HG02571 (cell line): ENCODE results near the gene STX10.
"Not testable (repeated sequence)": the region's sequence is repeated elsewhere in the genome, so short reads cannot be mapped to it uniquely, and the experiment has no call there.

Experiments
- ATAC-seq: cut with Tn5 transposase; IDR thresholded peaks from one replicate; pipeline ENCODE4 v1.9.1; 2021; ENCODE audit warnings: mild to moderate bottlenecking, moderate library complexity; ENCODE audit not compliant: unreplicated experiment

The STX10 gene, protein sequence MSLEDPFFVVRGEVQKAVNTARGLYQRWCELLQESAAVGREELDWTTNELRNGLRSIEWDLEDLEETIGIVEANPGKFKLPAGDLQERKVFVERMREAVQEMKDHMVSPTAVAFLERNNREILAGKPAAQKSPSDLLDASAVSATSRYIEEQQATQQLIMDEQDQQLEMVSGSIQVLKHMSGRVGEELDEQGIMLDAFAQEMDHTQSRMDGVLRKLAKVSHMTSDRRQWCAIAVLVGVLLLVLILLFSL

DNA sequence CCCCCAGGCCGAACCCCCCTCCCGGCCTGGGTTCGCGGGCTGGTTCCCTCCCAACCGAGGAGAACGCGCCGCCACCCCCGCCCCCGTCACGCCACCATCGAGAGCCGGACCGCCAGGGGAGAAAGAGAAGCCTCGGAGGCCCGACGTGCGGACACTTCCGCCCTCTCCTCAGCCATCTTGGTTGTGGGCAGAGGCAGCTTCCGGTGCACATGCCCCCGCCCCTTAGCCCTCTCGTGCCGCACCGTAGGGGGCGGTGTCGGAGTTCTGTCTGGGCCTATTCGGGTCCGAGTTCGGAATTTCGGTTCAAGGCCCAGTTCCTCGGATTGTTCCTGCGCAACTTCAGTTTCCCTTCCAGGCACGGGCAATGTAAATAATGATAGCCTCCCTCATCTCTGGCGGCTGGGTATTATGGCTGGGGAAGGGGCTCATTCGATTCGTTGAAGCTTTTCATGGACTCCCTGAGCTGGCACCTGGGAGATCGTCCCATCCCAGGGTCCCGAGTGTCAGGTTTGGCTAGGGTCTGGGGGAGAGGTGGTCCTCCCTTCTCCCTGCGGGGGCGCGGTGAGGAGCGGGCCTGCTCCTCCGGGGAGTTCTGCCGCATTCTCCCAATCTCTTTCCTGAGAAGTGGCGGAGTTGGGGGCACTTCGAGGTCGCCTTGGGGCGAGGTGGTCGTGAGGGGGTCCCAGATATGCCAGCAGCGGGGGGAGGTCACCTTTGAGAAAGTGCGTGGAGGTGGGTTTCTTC lies at the start of gene STX10, which contains the start of gene IER2:
Gene STX10 (minus strand): TSS at position 189 of the 744 bp plus-strand sequence. CDS start 202 bp downstream, outside the sequence.
Gene IER2 (plus strand): TSS at position 225 of the 744 bp plus-strand sequence. CDS start 2,776 bp downstream, outside the sequence.
- peak; percentile 38 for ATAC-seq

DNA sequence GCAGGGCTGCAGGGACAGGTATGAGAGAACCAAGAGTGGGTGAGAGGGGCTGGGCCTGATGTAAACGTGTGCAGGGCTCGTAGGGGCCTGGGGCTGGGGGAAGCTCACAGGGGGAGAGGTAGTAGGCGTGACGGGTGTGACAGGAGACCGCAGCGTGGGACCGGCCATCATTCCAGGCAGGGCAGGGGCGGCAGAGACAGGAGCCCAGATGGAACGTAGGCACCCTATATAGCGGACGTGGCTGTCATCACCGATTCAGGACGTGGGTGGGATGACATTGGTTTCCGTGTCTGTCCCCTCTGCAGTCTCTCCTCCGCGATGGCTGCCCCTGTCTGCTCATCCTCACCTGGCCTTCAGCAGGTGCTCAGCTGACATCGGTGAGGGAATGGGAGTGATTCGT lies 48.5 kb upstream of the STX10 start:
- ATAC-seq: no peak

DNA sequence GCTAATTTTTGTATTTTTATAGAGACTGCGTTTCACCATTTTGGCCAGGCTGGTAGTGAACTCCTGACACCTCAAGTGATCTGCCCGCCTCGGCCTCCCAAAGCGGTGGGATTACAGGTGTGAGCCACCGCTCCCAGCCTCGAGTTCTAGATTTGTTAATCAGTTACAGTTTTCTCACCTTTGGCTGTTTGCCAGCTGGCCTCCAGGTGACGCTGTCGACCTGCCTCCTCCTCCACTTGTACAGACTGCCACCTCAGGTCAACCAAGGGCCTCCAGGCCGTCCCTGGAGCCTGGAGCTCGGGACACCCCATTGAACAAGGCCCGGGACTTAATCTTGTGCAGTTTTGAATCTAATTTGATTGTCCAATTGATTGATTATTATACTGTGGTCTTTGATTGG lies 45.5 kb upstream of the STX10 start:
- ATAC-seq: no peak

DNA sequence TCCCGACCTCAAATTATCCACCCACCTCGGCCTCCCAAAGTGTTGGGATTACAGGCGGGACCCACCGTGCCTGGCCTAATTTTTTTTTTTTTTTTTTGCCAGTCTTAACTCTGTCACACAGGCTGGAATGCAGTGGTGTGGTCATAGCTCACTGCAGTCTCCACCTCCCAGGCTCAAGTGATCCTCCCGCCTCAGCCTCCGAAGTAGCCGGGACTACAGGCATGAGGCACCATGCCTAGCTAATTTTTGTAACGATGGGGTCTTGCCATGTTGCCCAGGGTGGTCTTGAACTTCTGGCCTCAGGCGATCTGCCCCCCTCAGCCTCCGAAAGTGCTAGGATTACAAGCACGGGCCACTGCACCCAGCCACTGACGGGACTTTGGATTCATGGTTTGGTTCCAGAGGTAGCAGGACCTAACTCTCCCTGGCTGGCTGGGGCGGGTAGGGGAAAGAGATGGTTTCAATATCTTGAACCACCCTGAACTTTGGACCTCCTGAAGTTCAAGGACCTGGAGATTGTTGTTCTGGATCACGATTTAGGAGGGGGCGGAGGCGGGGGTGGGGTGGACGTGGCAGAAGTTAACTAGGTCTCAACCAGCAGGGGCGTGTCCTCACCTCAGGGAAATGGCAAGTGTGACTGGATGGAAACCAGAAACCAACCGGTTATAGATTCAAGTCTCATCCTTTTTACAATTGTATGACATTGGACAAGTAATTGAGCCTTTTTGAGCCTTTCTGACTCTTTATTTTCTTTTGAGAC lies 40.8 kb upstream of the STX10 start:
- no peak for ATAC-seq

DNA sequence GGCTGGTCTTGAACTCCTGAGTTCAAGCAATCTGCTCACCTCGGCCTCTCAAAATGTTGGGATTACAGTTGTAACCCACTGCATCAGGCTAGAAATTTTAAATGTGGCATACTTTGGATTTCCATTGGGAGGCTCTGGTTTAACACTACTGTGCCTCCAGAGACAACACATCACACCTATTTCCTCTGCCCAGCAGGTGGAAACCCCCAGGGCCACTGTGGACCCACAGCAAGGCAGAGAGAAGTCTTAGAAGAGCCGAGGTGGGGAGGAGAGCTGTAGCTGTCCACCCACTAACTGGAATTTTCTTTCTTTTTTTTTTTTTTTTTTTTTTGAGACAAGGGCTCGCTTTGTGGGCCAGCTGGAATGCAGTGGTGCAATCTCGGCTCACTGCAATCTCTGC lies 39.4 kb upstream of the STX10 start:
- ATAC-seq: no peak

DNA sequence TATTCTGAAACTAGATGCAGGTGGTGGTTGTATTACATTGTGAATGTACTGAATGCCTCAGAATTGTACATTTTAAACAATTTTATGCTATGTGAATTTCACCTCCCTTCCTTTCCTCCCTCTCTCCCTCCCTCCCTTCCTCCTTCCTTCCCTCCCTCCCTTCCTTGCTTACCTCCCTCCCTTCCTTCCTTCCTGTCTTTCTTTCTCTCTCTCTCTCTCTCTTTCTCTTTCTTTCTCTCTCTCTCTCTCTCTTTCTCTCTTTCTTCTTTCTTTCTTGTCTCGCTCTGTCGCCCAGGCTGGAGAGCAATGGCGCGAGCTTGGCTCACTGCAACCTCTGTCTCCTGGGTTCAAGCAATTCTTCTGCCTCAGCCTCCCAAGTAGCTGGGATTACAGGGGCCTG lies 37.2 kb upstream of the STX10 start:
- no peak for ATAC-seq

DNA sequence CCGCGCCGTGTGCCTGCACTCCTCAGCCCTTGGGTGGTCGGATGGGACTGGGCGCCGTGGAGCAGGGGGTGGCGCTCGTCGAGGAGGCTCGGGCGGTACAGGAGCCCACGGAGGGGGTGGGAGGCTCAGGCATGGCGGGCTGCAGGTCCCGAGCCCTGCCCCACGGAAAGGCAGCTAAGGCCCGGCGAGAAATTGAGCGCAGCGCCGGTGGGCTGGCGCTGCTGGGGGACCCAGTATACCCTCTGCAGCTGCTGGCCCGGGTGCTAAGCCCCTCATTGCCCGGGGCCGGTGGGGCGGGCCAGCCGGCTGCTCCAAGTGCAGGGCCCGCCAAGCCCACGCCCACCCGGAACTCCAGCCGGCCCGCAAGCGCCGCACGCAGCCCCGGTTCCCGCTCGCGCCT lies 36.5 kb upstream of the STX10 start:
- ATAC-seq: not testable (repeated sequence)

DNA sequence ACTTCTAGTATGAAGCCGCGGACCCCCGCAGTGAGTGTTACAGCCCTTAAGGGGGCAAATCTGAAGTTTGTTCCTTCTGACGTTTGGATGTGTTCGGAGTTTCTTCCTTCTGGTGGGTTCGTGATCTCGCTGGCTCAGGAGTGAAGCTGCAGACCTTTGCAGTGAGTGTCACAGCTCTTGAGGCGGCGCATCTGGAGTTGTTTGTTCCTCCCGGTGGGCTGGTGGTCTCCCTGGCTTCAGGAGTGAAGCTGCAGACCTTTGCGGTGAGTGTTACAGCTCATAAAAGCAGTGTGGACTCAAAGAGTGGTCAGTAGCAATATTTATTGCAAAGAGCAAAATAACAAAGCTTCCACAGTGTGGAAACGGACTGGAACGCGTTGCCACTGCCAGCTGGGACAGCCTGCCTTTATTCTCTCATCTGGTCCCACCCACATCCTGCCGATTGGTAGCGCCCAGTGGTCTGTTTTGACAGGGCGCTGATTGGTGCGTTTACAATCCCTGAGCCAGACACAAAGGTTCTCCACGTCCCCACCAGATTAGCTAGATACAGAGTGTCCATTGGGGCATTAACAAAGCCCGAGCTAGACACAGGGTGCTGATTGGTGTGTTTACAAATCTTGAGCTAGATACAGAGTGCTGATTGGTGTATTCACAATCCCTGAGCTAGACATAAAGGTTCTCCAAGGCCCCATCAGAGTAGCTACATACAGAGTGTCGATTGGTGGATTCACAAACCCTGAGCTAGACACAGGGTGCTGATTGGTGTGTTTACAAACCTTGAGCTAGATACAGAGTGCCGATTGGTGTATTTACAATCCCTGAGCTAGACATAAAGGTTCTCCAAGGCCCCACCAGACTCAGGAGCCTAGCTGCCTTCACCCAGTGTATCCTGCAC lies 35.8 kb upstream of the STX10 start:
- not testable (repeated sequence) for ATAC-seq

DNA sequence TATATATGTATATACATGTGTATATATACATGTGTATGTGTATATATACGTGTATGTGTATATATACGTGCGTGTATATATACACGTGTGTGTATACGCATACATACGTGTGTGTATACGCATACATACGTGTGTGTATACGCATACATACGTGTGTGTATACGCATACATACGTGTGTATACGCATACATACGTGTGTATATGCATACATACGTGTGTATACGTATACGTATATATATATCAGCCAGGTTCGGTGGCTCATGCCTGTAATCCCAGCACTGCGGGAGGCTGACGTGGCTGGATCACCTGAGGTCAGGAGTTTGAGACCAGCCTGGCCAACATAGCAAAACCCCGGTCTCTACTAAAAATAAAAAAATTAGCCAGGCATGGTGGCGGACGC lies 34.8 kb upstream of the STX10 start:
- ATAC-seq: not testable (repeated sequence)

DNA sequence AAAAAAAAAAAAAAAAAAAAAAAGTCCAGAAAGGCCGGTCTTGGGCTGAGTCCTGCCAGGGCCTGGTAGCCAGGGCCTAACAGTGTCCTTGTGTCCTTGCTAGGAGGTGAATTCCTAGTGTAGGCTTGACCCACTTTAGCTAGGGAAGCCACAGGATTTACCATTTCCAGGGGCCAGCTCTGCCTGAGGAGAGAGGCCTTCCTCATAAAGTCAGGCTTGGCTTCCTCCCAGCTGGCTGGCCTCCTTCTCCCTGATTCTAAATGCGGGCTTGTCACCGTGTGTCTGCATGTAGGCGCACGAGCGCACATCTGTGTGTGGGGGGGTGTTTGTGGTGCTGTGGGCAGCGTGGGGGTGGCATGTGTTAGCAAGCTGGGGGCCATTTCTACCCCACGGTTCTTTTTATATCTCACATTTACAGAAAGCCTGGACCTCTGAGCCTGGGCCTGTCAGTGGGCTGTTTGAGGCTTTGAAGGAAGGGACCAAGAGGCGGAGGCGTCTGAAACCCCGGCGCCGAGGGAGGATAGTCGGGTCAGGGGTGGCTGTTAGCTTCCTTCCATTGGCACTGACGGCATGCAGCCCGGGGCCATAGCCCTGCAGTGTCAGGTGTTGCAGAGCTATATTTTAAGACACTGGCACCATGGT lies 31.7 kb upstream of the STX10 start:
- no peak for ATAC-seq

DNA sequence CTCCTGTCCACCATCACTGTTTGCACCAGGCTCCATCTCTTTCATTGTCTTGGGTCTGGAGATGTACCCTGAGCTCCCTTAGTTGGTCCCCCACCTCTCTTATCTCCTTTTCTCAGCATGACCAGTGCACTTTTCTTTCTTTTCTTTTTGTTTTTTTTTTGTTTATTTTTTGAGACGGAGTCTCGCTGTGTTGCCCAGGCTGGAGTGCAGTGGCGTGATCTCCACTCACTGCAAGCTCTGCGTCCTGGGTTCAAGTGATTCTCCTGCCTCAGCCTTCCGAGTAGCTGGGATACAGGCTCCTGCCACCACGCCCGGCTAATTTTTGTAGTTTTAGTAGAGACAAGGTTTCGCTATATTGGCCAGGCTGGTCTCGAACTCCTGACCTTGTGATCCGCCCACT lies 28.1 kb upstream of the STX10 start:
- not testable (repeated sequence) for ATAC-seq

DNA sequence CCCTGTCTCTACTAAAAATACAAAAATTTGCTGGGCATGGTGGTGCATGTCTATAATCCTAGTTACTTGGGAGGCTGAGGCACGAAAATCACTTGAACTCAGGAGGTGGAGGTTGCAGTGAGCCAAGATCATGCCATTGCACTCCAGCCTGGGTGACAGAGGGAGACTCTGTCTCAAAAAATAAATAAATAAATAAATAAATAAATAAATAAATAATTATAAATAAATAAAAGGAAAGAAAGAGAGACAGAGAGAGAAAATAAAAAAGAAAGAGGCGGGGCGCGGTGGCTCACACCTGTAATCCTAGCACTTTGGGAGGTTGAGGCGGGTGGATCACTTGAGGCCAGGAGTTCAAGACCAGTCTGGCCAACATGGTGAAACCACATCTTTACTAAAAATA lies 27.4 kb upstream of the STX10 start:
- ATAC-seq: not testable (repeated sequence)

DNA sequence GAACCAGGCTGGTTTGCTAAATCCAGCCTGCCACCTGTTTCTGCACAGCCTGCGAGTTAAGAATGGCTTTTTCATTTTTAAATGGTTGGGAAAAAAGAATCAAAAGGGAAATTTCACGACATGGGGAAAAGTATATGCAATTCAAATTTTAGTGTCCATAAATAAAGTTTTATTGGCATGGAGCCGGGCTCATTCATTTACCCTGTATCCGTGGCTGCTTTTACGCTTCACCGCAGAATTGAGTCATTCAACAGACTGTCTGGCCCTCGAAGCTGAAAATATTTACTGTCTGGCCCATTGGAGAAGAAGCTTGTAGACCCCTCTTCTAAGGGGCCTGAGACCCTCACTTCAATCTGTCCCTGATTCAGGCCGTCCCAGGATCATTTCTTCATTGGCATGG lies 26.2 kb upstream of the STX10 start:
- no peak for ATAC-seq

DNA sequence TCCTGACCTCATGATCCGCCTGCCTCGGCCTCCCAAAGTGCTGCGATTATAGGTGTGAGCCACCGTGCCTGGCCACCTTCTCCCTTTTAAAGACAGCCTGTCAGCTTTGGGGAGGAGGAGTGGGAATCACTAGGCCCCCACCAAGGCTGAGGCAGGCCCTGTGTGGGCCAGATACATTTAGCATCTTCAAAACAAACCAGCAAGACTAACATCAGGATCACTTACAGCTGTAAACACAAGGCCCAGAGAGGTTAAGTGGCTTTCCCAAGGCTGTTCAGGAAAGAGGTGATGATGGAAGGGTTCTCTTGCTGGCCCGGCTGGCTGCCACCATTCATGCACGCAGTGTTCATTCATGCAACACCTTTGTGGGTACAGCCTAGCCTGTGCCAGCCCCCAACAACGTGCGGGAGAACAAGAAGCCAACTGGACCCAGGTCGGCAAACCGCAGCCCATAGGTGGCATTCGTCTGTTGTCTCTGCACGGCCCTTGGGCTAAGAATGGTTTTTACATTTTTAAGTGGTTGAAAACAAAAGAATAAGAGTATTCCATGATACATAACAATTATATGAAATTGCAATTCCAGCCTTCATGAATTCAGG lies 23.1 kb upstream of the STX10 start:
- no peak for ATAC-seq

DNA sequence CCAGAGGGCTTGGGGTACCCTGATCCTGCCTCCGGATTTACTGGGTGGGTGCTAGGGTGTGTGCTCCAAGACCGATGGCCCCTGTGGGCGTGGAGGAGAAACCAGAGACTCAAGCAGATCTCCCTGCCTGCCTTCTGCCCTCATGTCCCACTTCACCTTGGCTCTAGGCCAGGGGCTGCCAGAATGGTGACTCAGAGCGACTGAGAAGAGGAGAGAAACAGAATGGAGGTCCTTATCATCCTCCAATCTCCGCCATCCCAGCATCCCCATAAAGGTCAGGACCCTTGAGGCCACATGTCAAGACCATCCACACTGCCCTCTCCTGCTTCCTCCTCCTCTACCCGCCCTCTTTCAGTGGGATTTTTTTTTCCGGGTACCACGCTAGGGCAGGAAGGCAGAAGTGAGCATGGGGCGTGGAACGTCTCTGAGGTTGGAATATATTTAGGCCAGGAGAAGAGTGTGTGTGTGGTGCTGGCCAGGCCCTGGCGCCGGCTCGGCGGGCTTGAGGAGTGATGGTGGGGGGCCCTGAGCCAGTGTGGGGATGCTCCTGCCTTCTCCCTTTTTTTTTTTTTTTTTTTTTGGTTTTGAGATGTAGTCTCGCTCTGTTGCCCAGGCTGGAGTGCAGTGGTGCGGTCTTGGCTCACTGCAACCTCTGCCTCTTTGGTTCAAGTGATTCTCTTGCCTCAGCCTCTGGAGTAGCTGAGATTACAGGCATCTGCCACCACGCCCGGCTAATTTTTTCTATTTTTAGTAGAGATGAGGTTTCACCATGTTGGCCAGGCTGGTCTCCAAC lies 22.4 kb upstream of the STX10 start:
- ATAC-seq: no peak

DNA sequence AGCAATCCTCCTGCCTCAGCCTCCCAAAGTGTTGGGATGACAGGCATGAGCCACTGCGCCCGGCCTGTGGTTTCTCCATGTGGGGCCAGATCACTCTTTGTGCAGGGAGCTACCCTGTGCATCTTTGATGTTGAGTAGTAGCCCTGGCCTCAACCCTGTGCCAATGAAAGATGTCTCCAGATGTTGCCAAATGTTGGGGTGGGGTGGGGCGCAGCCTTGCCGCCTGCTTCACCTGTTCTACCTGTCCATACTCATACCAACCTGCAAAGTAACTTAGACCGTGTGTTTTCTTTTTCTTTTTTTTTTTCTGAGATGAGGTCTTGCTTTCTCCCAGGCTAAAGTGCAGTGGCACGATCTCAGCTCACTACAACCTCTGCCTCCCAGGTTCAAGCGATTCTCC lies 21.0 kb upstream of the STX10 start:
- ATAC-seq: no peak

DNA sequence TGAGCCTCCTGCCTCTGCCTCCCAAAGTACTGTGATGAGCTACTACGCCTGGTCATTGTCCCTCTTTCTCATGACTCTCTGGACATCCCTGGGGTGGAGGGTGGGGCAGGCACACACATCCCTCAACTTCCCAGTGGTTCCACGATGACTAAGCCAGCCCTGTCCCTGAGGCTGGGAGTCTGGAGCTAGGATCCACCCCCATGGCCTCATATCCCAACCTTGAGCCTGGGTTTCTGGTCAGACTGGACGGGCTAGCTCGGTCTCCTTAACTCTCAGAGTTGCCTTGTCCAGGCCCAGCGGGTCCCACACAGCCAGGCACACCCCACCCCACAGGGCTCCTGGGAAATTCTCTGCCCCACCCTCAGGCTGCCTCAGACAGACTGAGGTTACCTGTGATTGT lies 19.6 kb upstream of the STX10 start:
- ATAC-seq: no peak

DNA sequence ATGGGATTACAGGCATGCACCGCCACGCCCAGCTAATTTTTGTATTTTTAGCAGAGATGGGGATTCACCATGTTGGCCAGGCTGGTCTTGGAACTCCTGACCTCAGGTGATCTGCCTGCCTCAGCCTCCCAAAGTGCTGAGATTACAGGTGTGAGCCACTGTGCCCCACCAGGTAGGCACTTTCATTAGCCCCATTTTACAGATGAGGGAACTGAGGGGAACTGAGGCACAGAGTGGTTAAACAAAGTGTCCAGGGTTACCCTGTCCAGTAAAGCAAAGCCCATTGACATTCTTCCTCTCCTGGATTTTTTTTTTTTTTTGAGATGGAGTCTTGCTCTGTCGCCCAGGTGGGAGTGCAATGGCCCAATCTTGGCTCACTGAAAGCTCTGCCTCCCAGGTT lies 16.0 kb upstream of the STX10 start:
- not testable (repeated sequence) for ATAC-seq
